GM12878 (cell line): Measurements from ENCODE around the gene ENDOD1. TPM values are rescaled to one million over a fixed set of nuclear protein-coding genes. Genes with fewer than 3 reads are reported as not detected.

Experiments
- ATAC-seq: fragments of 200-7000 bp; cut with Tn5 transposase; 3 replicates; pipeline ENCODE4 v1.9.1; 2020; ENCODE audit warnings: mild to moderate bottlenecking, moderate library complexity
- BruUV-seq: library from RNA; stranded (reverse); fragments of 400-500 nt; replicated peaks from 2 replicates; lab custom pipeline; 2021; lab: Mats Ljungman, UMichigan
- CTCF ChIA-PET: fragments of 300-600 bp; sonication (Branson Sonifier 250); formaldehyde crosslinking; extraction: SDS; loops from one replicate; lab custom pipeline; 2021; ENCODE audit warnings: inconsistent platforms; lab: Yijun Ruan, JAX
- POLR2A ChIA-PET: fragments of 350-600 bp; formaldehyde crosslinking; extraction: SDS; loops from one replicate; lab custom pipeline; 2021; ENCODE audit warnings: inconsistent platforms; lab: Charles Lee
- RAD21 ChIA-PET: fragments of 300-600 bp; sonication (Branson Sonifier 250); formaldehyde crosslinking; loops from one replicate; lab custom pipeline; 2023; ENCODE audit warnings: antibody characterized with exemption; ENCODE audit not compliant: unreplicated experiment; lab: Charles Lee
- SMC1A ChIA-PET: fragments of 300-600 bp; sonication (Branson Sonifier 250); formaldehyde crosslinking; loops from one replicate; lab custom pipeline; 2023; ENCODE audit not compliant: unreplicated experiment, uncharacterized antibody; lab: Charles Lee
- DNase-seq: peaks from one replicate; pipeline ENCODE4 v3.0.0-alpha.2; 2011; ENCODE audit warnings: low read depth, low spot score
- FAIRE-seq: peaks from 3 replicates; lab custom pipeline; 2011; peaks lifted over from hg19 to GRCh38; lab: Jason Lieb, UNC
- H2AFZ ChIP-seq: 2 replicates; pipeline ENCODE4 v1.6.0; 2011; ENCODE audit warnings: low read depth, low read length, control low read depth; ENCODE audit not compliant: control insufficient read depth
- H3K27ac ChIP-seq: 2 replicates; pipeline ENCODE4 v1.5.1; 2011; ENCODE audit warnings: control low read depth; ENCODE audit not compliant: control insufficient read depth, insufficient read depth
- H3K27me3 ChIP-seq, 2 experiments: replicated peaks in 1 of 2; 2 replicates each; pipeline versions ENCODE4 v1.6.0 to v1.6.1; 2011; ENCODE audit warnings: low read length in 1 of 2; ENCODE audit not compliant: control insufficient read depth in 2 of 2, insufficient read depth in 2 of 2
- H3K36me3 ChIP-seq, 2 experiments: 2 replicates each; pipeline ENCODE4 v1.5.1; 2011; ENCODE audit warnings: low read length in 1 of 2; ENCODE audit not compliant: control insufficient read depth in 2 of 2, insufficient read depth in 2 of 2
- H3K4me1 ChIP-seq: 2 replicates; pipeline ENCODE4 v1.6.1; 2011; ENCODE audit warnings: mild to moderate bottlenecking, low read length, moderate library complexity, mixed read lengths; ENCODE audit not compliant: control insufficient read depth, insufficient read depth
- H3K4me2 ChIP-seq: 2 replicates; pipeline ENCODE4 v1.6.0; 2011; ENCODE audit warnings: control low read depth; ENCODE audit not compliant: control insufficient read depth, insufficient read depth
- H3K4me3 ChIP-seq: fragments of 200-600 bp; sonication (generic); 2 replicates; pipeline ENCODE4 v1.5.1; 2016
- H3K79me2 ChIP-seq: 2 replicates; pipeline ENCODE4 v1.6.0; 2011; ENCODE audit warnings: low read length; ENCODE audit not compliant: control insufficient read depth, insufficient read depth
- H3K9ac ChIP-seq: 2 replicates; pipeline ENCODE4 v1.8.0; 2011; ENCODE audit warnings: low read length, control low read depth, mixed read lengths; ENCODE audit not compliant: control insufficient read depth, insufficient read depth
- H3K9me3 ChIP-seq: replicated peaks from 3 replicates; pipeline ENCODE4 v1.5.1; 2011; ENCODE audit warnings: mild to moderate bottlenecking, low read length; ENCODE audit not compliant: control insufficient read depth, insufficient read depth
- H4K20me1 ChIP-seq: 2 replicates; pipeline ENCODE4 v1.6.0; 2011; ENCODE audit not compliant: control insufficient read depth, insufficient read depth
- CBX3 ChIP-seq: fragments of 200-600 bp; sonication (generic); IDR thresholded peaks from 2 replicates; pipeline ENCODE4 v1.6.1; 2016; ENCODE audit warnings: low read depth, borderline replicate concordance
- CBX5 ChIP-seq: sonication (generic); IDR thresholded peaks from 2 replicates; pipeline ENCODE4 v1.6.1; 2016; ENCODE audit warnings: low read depth, moderate library complexity, mild to moderate bottlenecking, inconsistent platforms
- ESRRA ChIP-seq: IDR thresholded peaks from 2 replicates; pipeline ENCODE4 v1.6.1; 2012; ENCODE audit warnings: mild to moderate bottlenecking, low read length, improper control_type of control experiment
- FOXK2 ChIP-seq: fragments of 450-650 bp; IDR thresholded peaks from 2 replicates; pipeline ENCODE4 v1.6.1; 2017; ENCODE audit warnings: mild to moderate bottlenecking, moderate library complexity
- HSF1 ChIP-seq: fragments of 150-350 bp; IDR thresholded peaks from 2 replicates; pipeline ENCODE4 v1.6.1; 2014; ENCODE audit warnings: mild to moderate bottlenecking, low read depth, low read length
- MEF2A ChIP-seq: IDR thresholded peaks from 2 replicates; pipeline ENCODE4 v1.6.1; 2011; ENCODE audit warnings: low read depth, mild to moderate bottlenecking, low read length, moderate library complexity; ENCODE audit not compliant: insufficient read depth
- MEF2B ChIP-seq: fragments of 450-650 bp; IDR thresholded peaks from 2 replicates; pipeline ENCODE4 v1.6.1; 2018; ENCODE audit warnings: mild to moderate bottlenecking, moderate library complexity; ENCODE audit not compliant: partially characterized antibody, poor library complexity, severe bottlenecking
- MXI1 ChIP-seq: fragments of 150-350 bp; IDR thresholded peaks from 2 replicates; pipeline ENCODE4 v1.6.1; 2011; ENCODE audit warnings: low read depth, mild to moderate bottlenecking, inconsistent platforms, low read length, improper control_type of control experiment
- RAD51 ChIP-seq: fragments of 450-650 bp; IDR thresholded peaks from 2 replicates; pipeline ENCODE4 v1.6.1; 2016; ENCODE audit warnings: moderate library complexity, mild to moderate bottlenecking, inconsistent platforms
- RB1 ChIP-seq: fragments of 450-650 bp; formaldehyde crosslinking; IDR thresholded peaks from 2 replicates; pipeline ENCODE4 v1.6.1; 2017; ENCODE audit warnings: mild to moderate bottlenecking, borderline replicate concordance
- RBBP5 ChIP-seq: fragments of 200-600 bp; sonication (generic); conservative IDR thresholded peaks from 2 replicates; pipeline ENCODE4 v1.6.1; 2016
- TAF1 ChIP-seq: IDR thresholded peaks from 2 replicates; pipeline ENCODE4 v1.6.1; 2011; ENCODE audit warnings: mild to moderate bottlenecking, low read depth, low read length, borderline replicate concordance
- YY1 ChIP-seq: IDR thresholded peaks from 2 replicates; pipeline ENCODE4 v1.6.1; 2011; ENCODE audit warnings: low read depth, mild to moderate bottlenecking, low read length
- ZNF24 ChIP-seq: fragments of 450-650 bp; IDR thresholded peaks from 2 replicates; pipeline ENCODE4 v1.6.1; 2017; ENCODE audit warnings: antibody characterized with exemption, mild to moderate bottlenecking
- ZNF687 ChIP-seq: fragments of 450-650 bp; IDR thresholded peaks from 2 replicates; pipeline ENCODE4 v1.6.1; 2017; ENCODE audit warnings: mild to moderate bottlenecking, moderate library complexity
- WGBS: methylation state at CpG from one replicate; pipeline ENCODE4 v1.1.6; 2016; ENCODE audit warnings: low lambda C conversion rate; ENCODE audit not compliant: insufficient replicate concordance, insufficient coverage; ENCODE audit errors: missing lambda C conversion rate; 5-methylcytosine and 5-hydroxymethylcytosine counted together
- in situ Hi-C: fragments of 300-500 bp; cut with MboI; formaldehyde crosslinking; loops from 9 replicates; pipeline ENCODE4 v1.14.3; 2018; ENCODE audit warnings: mixed read lengths
- intact Hi-C: fragments of 100-400 bp; cut with micrococcal nuclease; formaldehyde crosslinking; loops from one replicate; pipeline ENCODE4 v1.14.2; 2022; ENCODE audit not compliant: unreplicated experiment
- polyA plus RNA-seq, 11 experiments: library from polyadenylated mRNA; depleted of rRNA in 4 of 11; unstranded in 6 of 11; stranded (reverse) in 5 of 11; fragments of >200 nt; fragmentation: Nextera tagmentation in 4 of 11; fragmentation: Illumina TruSeq in 1 of 11; extraction: Ambion mirVana in 4 of 11; extraction: Trizol in 1 of 11; gene quantifications; 1 replicate in 1 of 11; 2 replicates in 10 of 11; pipeline versions ENCODE4 v1.2.1 to v1.2.3, GENCODE V29; 2011 to 2016; ENCODE audit warnings: inconsistent platforms in 2 of 11, missing spikeins in 2 of 11, low read depth in 1 of 11
- total RNA-seq, 4 experiments: library from RNA; depleted of rRNA in 3 of 4; stranded (reverse); fragments of >200 nt in 3 of 4; fragmentation: Illumina TruSeq in 1 of 4; extraction: Trizol in 1 of 4; gene quantifications; 2 replicates each; pipeline versions ENCODE4 v1.2.1 to v1.2.3, GENCODE V29; 2013 to 2021
- TF ChIP-seq, protein P1 (sequence below): fragments of 450-650 bp; IDR thresholded peaks from 2 replicates; pipeline ENCODE4 v1.6.1; 2016; ENCODE audit warnings: mild to moderate bottlenecking
- TF ChIP-seq, protein P2 (sequence below): IDR thresholded peaks from 2 replicates; pipeline ENCODE4 v1.6.1; 2011; ENCODE audit warnings: low read depth, mild to moderate bottlenecking, low read length, moderate library complexity, borderline replicate concordance; ENCODE audit errors: extremely low read depth

The ENDOD1 gene
- total and polyA plus RNA-seq, 10 of the 15 experiments (the other 5 are each of a cell fraction or from before 2014, with no cell fraction given) = 6.0 to 30.0 (median 12.1) TPM

GRCh38 chr11:95155385-95155784 is 65.7 kb downstream of the ENDOD1 start:
- in situ Hi-C loops = no loop called here
- ATAC-seq (no peak), DNase-seq (no peak), FAIRE-seq (no peak)
- POLR2A ChIA-PET = interaction anchor here (1.0 to 4.4 kb wide), 4 partner anchors 76 to 556 kb away, joined by 3 to 23 read pairs (median 12); partner anchors contain the start of gene SESN3
- RAD21 ChIA-PET = interaction anchor here (0.7 to 16.6 kb wide), 33 partner anchors 9 to 1239 kb away, joined by 3 to 425 read pairs (median 5); partner anchors contain the start of genes CCDC82, ENDOD1, FAM76B and SESN3
- no peak overlapping the region for H3K27ac ChIP-seq
- CTCF ChIA-PET = interaction anchor here (0.8 to 24.1 kb wide), 39 partner anchors 8 to 1270 kb away, joined by 3 to 590 read pairs (median 5); partner anchors contain the start of genes CEP57, ENDOD1, SESN3 and SRSF8
- no TSS peak for BruUV-seq
- H3K36me3 ChIP-seq = no peaks in the 10 kb centered on the region
- no peaks in the 10 kb centered on the region for H3K79me2 ChIP-seq
- SMC1A ChIA-PET = interaction anchor here (0.8 to 12.5 kb wide), 36 partner anchors 9 to 1271 kb away, joined by 3 to 474 read pairs (median 6); partner anchors contain the start of genes CEP57, ENDOD1, FAM76B and SESN3
- H4K20me1 ChIP-seq = no peaks in the 10 kb centered on the region
- no peak overlapping the region for H3K4me3 ChIP-seq
- peaks cover 2% of the 10 kb centered on the region; the same call in 1 of the 2 replicates for H3K4me1 ChIP-seq
- H3K9ac ChIP-seq = no peak overlapping the region
- no peak overlapping the region for H3K4me2 ChIP-seq
- intact Hi-C loops = no loop called here
- 86% methylated on average over 4 of the region's 4 CpGs for WGBS
- H2AFZ ChIP-seq = no peak overlapping the region
- H3K9me3 ChIP-seq = no peaks in the 10 kb centered on the region
- H3K27me3 ChIP-seq = no peaks in the 10 kb centered on the region; a peak in 1 of 4 replicates
- TF ChIP-seq RBBP5 = no peak
- TF ChIP-seq FOXK2 = no peak
- TF ChIP-seq RB1 = no peak
- no peak for TF ChIP-seq ESRRA
- TF ChIP-seq, protein P1, sequence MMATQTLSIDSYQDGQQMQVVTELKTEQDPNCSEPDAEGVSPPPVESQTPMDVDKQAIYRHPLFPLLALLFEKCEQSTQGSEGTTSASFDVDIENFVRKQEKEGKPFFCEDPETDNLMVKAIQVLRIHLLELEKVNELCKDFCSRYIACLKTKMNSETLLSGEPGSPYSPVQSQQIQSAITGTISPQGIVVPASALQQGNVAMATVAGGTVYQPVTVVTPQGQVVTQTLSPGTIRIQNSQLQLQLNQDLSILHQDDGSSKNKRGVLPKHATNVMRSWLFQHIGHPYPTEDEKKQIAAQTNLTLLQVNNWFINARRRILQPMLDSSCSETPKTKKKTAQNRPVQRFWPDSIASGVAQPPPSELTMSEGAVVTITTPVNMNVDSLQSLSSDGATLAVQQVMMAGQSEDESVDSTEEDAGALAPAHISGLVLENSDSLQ = no peak
- TF ChIP-seq MEF2A = no peak
- no peak for TF ChIP-seq CBX5
- TF ChIP-seq MEF2B = no peak
- TF ChIP-seq CBX3 = no peak
- no peak for TF ChIP-seq ZNF24
- no peak for TF ChIP-seq RAD51
- no peak for TF ChIP-seq HSF1
- TF ChIP-seq ZNF687 = no peak
- no peak for TF ChIP-seq MXI1
- TF ChIP-seq, protein P2, sequence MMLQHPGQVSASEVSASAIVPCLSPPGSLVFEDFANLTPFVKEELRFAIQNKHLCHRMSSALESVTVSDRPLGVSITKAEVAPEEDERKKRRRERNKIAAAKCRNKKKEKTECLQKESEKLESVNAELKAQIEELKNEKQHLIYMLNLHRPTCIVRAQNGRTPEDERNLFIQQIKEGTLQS = no peak
- TF ChIP-seq TAF1 = no peak
- no peak for TF ChIP-seq YY1
